ENCODE data around the gene ISG20L2.

Gene ISG20L2

GRCh38 chr1:156706657-156707416 is 21.7 kb downstream of the ISG20L2 start:
- no peak for DNase-seq (ENCODE audit: low read depth)

GRCh38 chr1:156705918-156706656 is 22.5 kb downstream of the ISG20L2 start:
- peak; percentile 61 for DNase-seq (ENCODE audit: low read depth)

GRCh38 chr1:156705321-156705917 is 23.1 kb downstream of the ISG20L2 start, which contains the start of gene CRABP2:
CRABP2 (minus strand) TSS chr1:156705583; CDS start chr1:156705446, 137 bp downstream.
- DNase-seq (ENCODE audit: low read depth), result no peak

- no peak for DNase-seq (ENCODE audit: low read depth)
Measured at GRCh38 chr1:156704930-156705320, 23.6 kb downstream of the ISG20L2 start.

- no peak for DNase-seq (ENCODE audit: low read depth)
Measured at GRCh38 chr1:156704166-156704711, 24.3 kb downstream of the ISG20L2 start.

GRCh38 chr1:156703741-156704140 is 24.8 kb downstream of the ISG20L2 start:
- no peak for DNase-seq (ENCODE audit: low read depth)

GRCh38 chr1:156703336-156703735 is 25.2 kb downstream of the ISG20L2 start:
- no peak for DNase-seq (ENCODE audit: low read depth)

- no peak for DNase-seq (ENCODE audit: low read depth)
Measured at GRCh38 chr1:156700736-156701531, 27.6 kb downstream of the ISG20L2 start.

GRCh38 chr1:156698995-156699394 is 29.6 kb downstream of the ISG20L2 start:
- no peak for DNase-seq (ENCODE audit: low read depth)

GRCh38 chr1:156697481-156697880 is 31.1 kb downstream of the ISG20L2 start:
- no peak for DNase-seq (ENCODE audit: low read depth)

- DNase-seq (ENCODE audit: low read depth), result no peak
Measured at GRCh38 chr1:156696755-156697154, 31.8 kb downstream of the ISG20L2 start.

GRCh38 chr1:156694690-156694962 is 33.9 kb downstream of the ISG20L2 start:
- DNase-seq (ENCODE audit: low read depth), result no peak

GRCh38 chr1:156693848-156694689 is 34.5 kb downstream of the ISG20L2 start:
- no peak for DNase-seq (ENCODE audit: low read depth)

- no peak for DNase-seq (ENCODE audit: low read depth)
Measured at GRCh38 chr1:156692925-156693847, 35.4 kb downstream of the ISG20L2 start.

GRCh38 chr1:156692441-156692924 is 36.1 kb downstream of the ISG20L2 start:
- DNase-seq (ENCODE audit: low read depth), result no peak

GRCh38 chr1:156691665-156692440 is 36.7 kb downstream of the ISG20L2 start:
- no peak for DNase-seq (ENCODE audit: low read depth)

- DNase-seq (ENCODE audit: low read depth), result no peak
Measured at GRCh38 chr1:156691191-156691590, 37.4 kb downstream of the ISG20L2 start.

GRCh38 chr1:156690675-156691036 is 37.9 kb downstream of the ISG20L2 start:
- no peak for DNase-seq (ENCODE audit: low read depth)

Data from stimulated activated CD8-positive, alpha-beta memory T cell treated with anti-CD3 and anti-CD28 coated beads, Interleukin-7, amount 100 ng/mL, for 24 hours (primary cell).